B cell (primary cell): ENCODE results near the gene RPL13. TPM values are rescaled to one million over a fixed set of nuclear protein-coding genes. Genes with fewer than 3 reads are reported as not detected.

ENCODE experiments used
- ATAC-seq: fragments of 200-7000 bp; cut with Tn5 transposase; one replicate; pipeline ENCODE4 v1.10.0; 2021; ENCODE audit warnings: low read depth, mild to moderate bottlenecking, moderate number of reproducible peaks, moderate library complexity
- CTCF ChIA-PET: fragments of 350-600 bp; sonication (Branson Sonifier 250); formaldehyde crosslinking; loops from one replicate; lab custom pipeline; 2021; ENCODE audit warnings: antibody characterized with exemption, inconsistent platforms; lab: Charles Lee
- POLR2A ChIA-PET: fragments of 350-600 bp; sonication (Branson Sonifier 250); formaldehyde crosslinking; loops from one replicate; lab custom pipeline; 2021; ENCODE audit warnings: antibody characterized with exemption; lab: Charles Lee
- DNase-seq: peaks from one replicate; pipeline ENCODE4 v3.0.0; 2013
- H2AFZ ChIP-seq: 2 replicates; pipeline ENCODE4 v1.6.1; 2012; ENCODE audit warnings: mild to moderate bottlenecking, low read depth, low read length; ENCODE audit not compliant: insufficient read depth, poor library complexity, severe bottlenecking
- H3K27ac ChIP-seq, 2 donors: 1 replicate in 1 of 2; 2 replicates in 1 of 2; pipeline ENCODE4 v1.5.1; 2012 to 2013; ENCODE audit warnings: low read length in 2 of 2, mild to moderate bottlenecking in 2 of 2, moderate library complexity in 1 of 2
- H3K27me3 ChIP-seq, 4 experiments: fragments of 200-600 bp in 1 of 4; sonication (generic) in 1 of 4; replicated peaks in 1 of 4; 1 replicate in 2 of 4; 2 replicates in 2 of 4; pipeline versions ENCODE4 v1.6.1 to v1.7.0; 2013 to 2016; ENCODE audit warnings: low read length in 3 of 4, mild to moderate bottlenecking in 2 of 4, mixed read lengths in 1 of 4, moderate library complexity in 1 of 4; ENCODE audit not compliant: insufficient read depth in 4 of 4, control insufficient read depth in 3 of 4; ENCODE audit errors: control extremely low read depth in 1 of 4
- H3K36me3 ChIP-seq, 2 experiments: replicated peaks in 1 of 2; 1 replicate in 1 of 2; 2 replicates in 1 of 2; pipeline versions ENCODE4 v1.6.1 to v1.7.1; 2013; ENCODE audit warnings: low read length in 1 of 2; ENCODE audit not compliant: insufficient read depth in 2 of 2, control insufficient read depth in 1 of 2; ENCODE audit errors: control extremely low read depth in 1 of 2, extremely low read depth in 1 of 2
- H3K4me1 ChIP-seq, 2 donors: fragments of 200-600 bp in 1 of 2; sonication (generic) in 1 of 2; 1 replicate in 1 of 2; 2 replicates in 1 of 2; pipeline versions ENCODE4 v1.5.1 to v1.6.1; 2013 to 2017; ENCODE audit warnings: low read length in 2 of 2; ENCODE audit not compliant: control insufficient read depth in 2 of 2, insufficient read depth in 2 of 2
- H3K4me2 ChIP-seq: replicated peaks from 2 replicates; pipeline ENCODE3; 2012; ENCODE audit warnings: mild to moderate bottlenecking, low read depth, low read length; ENCODE audit not compliant: poor library complexity, severe bottlenecking
- H3K4me3 ChIP-seq, 5 experiments: fragments of 200-600 bp in 1 of 5; sonication (generic) in 1 of 5; 1 replicate in 3 of 5; 2 replicates in 2 of 5; pipeline versions ENCODE4 v1.5.1 to v1.7.0; 2011 to 2016; ENCODE audit warnings: low read length in 4 of 5, mild to moderate bottlenecking in 4 of 5, low read depth in 2 of 5, control low read depth in 1 of 5, moderate library complexity in 1 of 5; ENCODE audit not compliant: insufficient read depth in 1 of 5; ENCODE audit errors: control extremely low read depth in 1 of 5, extremely low read depth in 1 of 5
- H3K79me2 ChIP-seq: fragments of 200-600 bp; sonication (generic); one replicate; pipeline ENCODE4 v1.6.0; 2016; ENCODE audit warnings: low read length; ENCODE audit not compliant: control insufficient read depth, insufficient read depth
- H3K9ac ChIP-seq: fragments of 200-600 bp; sonication (generic); 2 replicates; pipeline ENCODE4 v1.6.1; 2017; ENCODE audit warnings: mild to moderate bottlenecking, low read length, moderate library complexity
- H3K9me3 ChIP-seq, 3 donors: one replicate each; pipeline versions ENCODE4 v1.6.1 to v1.7.1; 2013; ENCODE audit warnings: low read length in 2 of 3; ENCODE audit not compliant: control insufficient read depth in 2 of 3, insufficient read depth in 1 of 3; ENCODE audit errors: control extremely low read depth in 1 of 3
- H4K20me1 ChIP-seq: 2 replicates; pipeline ENCODE4 v1.6.0; 2012; ENCODE audit warnings: mild to moderate bottlenecking, low read length; ENCODE audit not compliant: insufficient read depth, control insufficient read depth, poor library complexity, severe bottlenecking
- H3K27ac Mint-ChIP-seq: one replicate; pipeline ENCODE4 v1.8.0; 2021; ENCODE audit warnings: mixed read lengths
- H3K27me3 Mint-ChIP-seq: one replicate; pipeline ENCODE4 v1.8.0; 2021; ENCODE audit warnings: mixed read lengths
- H3K4me1 Mint-ChIP-seq: one replicate; pipeline ENCODE4 v1.8.0; 2021; ENCODE audit warnings: mixed read lengths
- H3K4me3 Mint-ChIP-seq: one replicate; pipeline ENCODE4 v1.8.0; 2021; ENCODE audit warnings: mixed read lengths
- H3K9me3 Mint-ChIP-seq: one replicate; pipeline ENCODE4 v1.8.0; 2022; ENCODE audit warnings: mixed read lengths; ENCODE audit not compliant: insufficient read depth
- EZH2 ChIP-seq: IDR thresholded peaks from 2 replicates; pipeline ENCODE4 v1.6.1; 2012; ENCODE audit warnings: borderline replicate concordance, low read depth, mild to moderate bottlenecking, moderate library complexity, low read length; ENCODE audit not compliant: insufficient read depth, poor library complexity, severe bottlenecking
- WGBS: methylation state at CpG from one replicate; pipeline ENCODE4 v1.1.5; 2013; ENCODE audit warnings: missing lambda C conversion rate; ENCODE audit not compliant: insufficient coverage; 5-methylcytosine and 5-hydroxymethylcytosine counted together
- intact Hi-C: fragments of 100-400 bp; cut with micrococcal nuclease; formaldehyde crosslinking; loops from one replicate; pipeline ENCODE4 v1.10.0; 2022
- polyA minus RNA-seq: library from RNA; depleted of rRNA, polyadenylated mRNA; stranded (reverse); fragments of >200 nt; gene quantifications from 2 replicates; pipeline ENCODE4 v1.2.3, GENCODE V29; 2012
- polyA plus RNA-seq: library from polyadenylated mRNA; depleted of rRNA; stranded (reverse); fragments of >200 nt; gene quantifications from 2 replicates; pipeline ENCODE4 v1.2.3, GENCODE V29; 2012
- total RNA-seq, 2 donors: library from RNA; stranded (reverse); fragments of 120-200 nt in 1 of 2; gene quantifications; 1 replicate in 1 of 2; 2 replicates in 1 of 2; pipeline versions ENCODE4 v1.2.3 to v1.2.4, GENCODE V29; 2013 to 2022
- TF ChIP-seq, protein P1 (sequence below): fragments of 200-600 bp; IDR thresholded peaks from one replicate; pipeline ENCODE4 v1.8.0; 2022; ENCODE audit warnings: antibody characterized with exemption, mild to moderate bottlenecking

RPL13 gene
- total RNA-seq (3,172 and 3,184 TPM in 2 replicates), polyA plus RNA-seq (8,110 and 11,676 TPM in 2 replicates), polyA minus RNA-seq (7,620 and 11,680 TPM in 2 replicates)
- total RNA-seq (2013), result 7,764 TPM

DNA sequence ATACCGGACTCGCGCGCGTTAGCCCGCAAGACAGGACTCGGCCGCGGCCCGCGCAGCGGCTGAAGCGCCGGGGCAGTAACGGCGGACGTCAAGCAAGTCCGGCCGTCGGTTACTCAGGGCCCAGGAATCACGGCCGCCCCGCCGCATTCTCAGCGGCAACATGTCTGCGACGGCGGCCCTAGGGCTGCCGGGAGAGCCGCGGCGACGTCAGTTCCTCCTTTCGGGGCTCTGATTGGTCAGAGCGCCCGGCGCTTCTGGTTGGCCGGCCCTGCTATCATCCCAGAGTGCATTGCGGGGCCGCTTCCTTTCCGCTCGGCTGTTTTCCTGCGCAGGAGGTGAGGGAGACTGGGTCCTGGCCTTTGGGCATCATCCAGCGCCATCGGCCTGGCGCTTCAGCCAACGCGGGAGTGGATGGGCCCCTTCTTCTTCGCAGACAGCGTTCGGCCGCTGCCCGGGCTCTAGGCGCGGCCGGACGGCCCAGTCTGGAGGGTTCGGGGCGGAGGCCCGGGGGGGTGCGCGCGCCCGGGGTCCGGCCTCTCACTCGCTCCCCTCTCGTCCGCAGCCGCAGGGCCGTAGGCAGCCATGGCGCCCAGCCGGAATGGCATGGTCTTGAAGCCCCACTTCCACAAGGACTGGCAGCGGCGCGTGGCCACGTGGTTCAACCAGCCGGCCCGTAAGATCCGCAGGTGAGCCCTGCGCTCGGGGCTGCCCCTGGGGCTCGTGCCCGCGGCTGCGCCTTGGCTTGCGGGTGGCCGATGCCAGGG, at the start of gene RPL13:
TSS of gene RPL13 (plus strand) at position 305 of the 764 bp plus-strand sequence. CDS start at position 583, 278 bp downstream.
- no peaks in the 10 kb centered on the region for H3K27me3 Mint-ChIP-seq
- Histone ChIP-seq H3K27me3 (no peaks in the 10 kb centered on the region), H3K27ac (peak within 1 kb of the TSS; percentile 82 to 91), H3K4me3 (peak within 1 kb of the TSS; percentile 54 to 99 (median 92)), H3K9me3 (no peaks in the 10 kb centered on the region), H3K4me1 (peaks cover 36 to 41% of the 10 kb centered on the region in 2 donors), H3K79me2 (peaks cover 28% of the 10 kb centered on the region), H3K4me2 (peak within 1 kb of the TSS; percentile 96), H2AFZ (peak within 1 kb of the TSS; percentile 94), H3K36me3 (peaks cover 4 to 43% of the 10 kb centered on the region in 2 experiments), H3K9ac (peak within 1 kb of the TSS; percentile 98), H4K20me1 (peaks cover 51% of the 10 kb centered on the region)
- CTCF ChIA-PET, result no interaction called here
- POLR2A ChIA-PET, result interaction anchor here (0.9 kb wide), 1 partner anchor 84 kb away, joined by 3 read pairs; no protein-coding TSS in a partner anchor
- peak; percentile 95 for DNase-seq
- WGBS, result under 1% methylated on average over 87 of the region's 87 CpGs
- intact Hi-C loops, result loop anchor here (1.0 to 10.0 kb wide), 7 partner anchors 26 to 876 kb away; partner anchors contain the start of genes ANKRD11, CDK10, SNAI3 and SPG7
- H3K9me3 Mint-ChIP-seq, result no peaks in the 10 kb centered on the region
- peaks cover 43% of the 10 kb centered on the region for H3K4me1 Mint-ChIP-seq
- peak within 1 kb of the TSS; percentile 92 for H3K4me3 Mint-ChIP-seq
- peak; percentile 94 for ATAC-seq
- no peak for TF ChIP-seq EZH2
- TF ChIP-seq, protein P1, sequence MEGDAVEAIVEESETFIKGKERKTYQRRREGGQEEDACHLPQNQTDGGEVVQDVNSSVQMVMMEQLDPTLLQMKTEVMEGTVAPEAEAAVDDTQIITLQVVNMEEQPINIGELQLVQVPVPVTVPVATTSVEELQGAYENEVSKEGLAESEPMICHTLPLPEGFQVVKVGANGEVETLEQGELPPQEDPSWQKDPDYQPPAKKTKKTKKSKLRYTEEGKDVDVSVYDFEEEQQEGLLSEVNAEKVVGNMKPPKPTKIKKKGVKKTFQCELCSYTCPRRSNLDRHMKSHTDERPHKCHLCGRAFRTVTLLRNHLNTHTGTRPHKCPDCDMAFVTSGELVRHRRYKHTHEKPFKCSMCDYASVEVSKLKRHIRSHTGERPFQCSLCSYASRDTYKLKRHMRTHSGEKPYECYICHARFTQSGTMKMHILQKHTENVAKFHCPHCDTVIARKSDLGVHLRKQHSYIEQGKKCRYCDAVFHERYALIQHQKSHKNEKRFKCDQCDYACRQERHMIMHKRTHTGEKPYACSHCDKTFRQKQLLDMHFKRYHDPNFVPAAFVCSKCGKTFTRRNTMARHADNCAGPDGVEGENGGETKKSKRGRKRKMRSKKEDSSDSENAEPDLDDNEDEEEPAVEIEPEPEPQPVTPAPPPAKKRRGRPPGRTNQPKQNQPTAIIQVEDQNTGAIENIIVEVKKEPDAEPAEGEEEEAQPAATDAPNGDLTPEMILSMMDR, result no peak
- H3K27ac Mint-ChIP-seq, result peak within 1 kb of the TSS; percentile 95

GRCh38 chr16:89511374-89511773, 49.1 kb upstream of the RPL13 start:
- Histone ChIP-seq H3K4me3 (no peak overlapping the region), H3K79me2 (peaks cover 63% of the 10 kb centered on the region), H3K4me1 (peaks cover 19 to 22% of the 10 kb centered on the region in 2 donors), H2AFZ (no peak overlapping the region), H3K9me3 (no peaks in the 10 kb centered on the region), H3K27ac (no peak overlapping the region), H4K20me1 (peaks cover 36% of the 10 kb centered on the region), H3K27me3 (no peaks in the 10 kb centered on the region), H3K9ac (no peak overlapping the region), H3K36me3 (peaks cover 10 to 35% of the 10 kb centered on the region in 2 experiments), H3K4me2 (no peak overlapping the region)
- Mint-ChIP-seq H3K4me1 (peaks cover 16% of the 10 kb centered on the region), H3K4me3 (no peak overlapping the region), H3K9me3 (no peaks in the 10 kb centered on the region), H3K27ac (no peak overlapping the region), H3K27me3 (no peaks in the 10 kb centered on the region)
- CTCF ChIA-PET, result no interaction called here
- 16% methylated on average over 5 of the region's 8 CpGs for WGBS
- TF ChIP-seq, protein P1, result no peak
- TF ChIP-seq EZH2, result no peak
- POLR2A ChIA-PET, result no interaction called here
- intact Hi-C loops, result no loop called here
- ATAC-seq (no peak), DNase-seq (peak; percentile 40)
